NCI-H187 treated with DMSO at 0.1 percent for 48 hours (cell line): Measurements from ENCODE around the gene TLE3.

Experiments used
- DNase-seq: peaks from one replicate; lab custom pipeline; 2025; lab: John Stamatoyannopoulos, UW

Gene TLE3

DNA sequence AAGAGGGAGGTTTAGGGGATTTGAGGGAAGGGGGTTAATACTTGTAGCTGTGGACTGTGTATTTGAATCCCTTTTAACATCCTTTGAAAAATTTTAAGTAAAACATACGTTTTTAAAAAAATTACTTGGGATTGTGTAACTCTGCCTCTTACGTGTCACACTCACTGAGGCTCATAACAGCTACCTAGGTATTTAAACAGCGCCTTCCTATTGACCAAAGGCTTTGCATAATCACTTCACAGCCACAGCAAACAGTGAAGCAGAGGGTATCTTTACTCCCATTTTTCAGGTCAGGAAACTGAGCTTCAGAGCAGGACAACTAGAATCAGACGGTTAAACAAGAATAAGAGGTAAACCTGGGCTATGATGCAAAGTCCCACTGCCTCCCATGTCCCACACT, 95.9 kb downstream of the TLE3 start:
- DNase-seq = no peak

DNA sequence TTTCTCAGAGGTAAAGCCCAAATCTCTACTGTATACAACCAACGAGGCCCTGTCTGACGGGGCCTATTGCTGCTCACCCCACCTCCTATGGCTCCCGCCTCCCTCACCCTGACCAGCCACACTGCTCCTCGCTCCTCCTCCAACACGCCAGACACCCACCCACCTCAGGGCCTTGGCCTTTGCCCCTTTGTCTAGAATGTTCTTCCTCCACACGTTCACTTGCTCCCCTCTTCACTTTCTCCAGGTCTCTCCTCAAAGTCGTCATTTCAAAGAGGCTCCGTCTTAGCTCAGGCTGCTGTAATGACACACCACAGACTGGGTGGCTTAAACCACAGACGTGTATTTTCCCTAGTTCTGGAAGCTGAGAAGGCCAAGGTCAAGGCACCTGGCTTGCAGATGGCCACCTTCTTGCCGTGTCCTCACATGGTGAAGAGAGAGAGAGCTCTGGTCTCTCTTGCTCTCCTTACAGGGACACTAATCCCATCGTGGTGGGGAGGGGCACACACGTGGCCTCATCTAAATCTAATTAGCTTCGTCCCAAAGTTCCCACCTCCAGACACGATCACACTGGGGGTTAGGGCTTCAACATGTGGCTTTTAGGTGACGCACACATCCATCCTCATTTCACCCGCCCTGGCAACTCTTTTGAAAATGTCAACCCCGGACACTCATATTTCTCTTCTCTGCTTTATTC, 98.2 kb downstream of the TLE3 start:
- DNase-seq = no peak

DNA sequence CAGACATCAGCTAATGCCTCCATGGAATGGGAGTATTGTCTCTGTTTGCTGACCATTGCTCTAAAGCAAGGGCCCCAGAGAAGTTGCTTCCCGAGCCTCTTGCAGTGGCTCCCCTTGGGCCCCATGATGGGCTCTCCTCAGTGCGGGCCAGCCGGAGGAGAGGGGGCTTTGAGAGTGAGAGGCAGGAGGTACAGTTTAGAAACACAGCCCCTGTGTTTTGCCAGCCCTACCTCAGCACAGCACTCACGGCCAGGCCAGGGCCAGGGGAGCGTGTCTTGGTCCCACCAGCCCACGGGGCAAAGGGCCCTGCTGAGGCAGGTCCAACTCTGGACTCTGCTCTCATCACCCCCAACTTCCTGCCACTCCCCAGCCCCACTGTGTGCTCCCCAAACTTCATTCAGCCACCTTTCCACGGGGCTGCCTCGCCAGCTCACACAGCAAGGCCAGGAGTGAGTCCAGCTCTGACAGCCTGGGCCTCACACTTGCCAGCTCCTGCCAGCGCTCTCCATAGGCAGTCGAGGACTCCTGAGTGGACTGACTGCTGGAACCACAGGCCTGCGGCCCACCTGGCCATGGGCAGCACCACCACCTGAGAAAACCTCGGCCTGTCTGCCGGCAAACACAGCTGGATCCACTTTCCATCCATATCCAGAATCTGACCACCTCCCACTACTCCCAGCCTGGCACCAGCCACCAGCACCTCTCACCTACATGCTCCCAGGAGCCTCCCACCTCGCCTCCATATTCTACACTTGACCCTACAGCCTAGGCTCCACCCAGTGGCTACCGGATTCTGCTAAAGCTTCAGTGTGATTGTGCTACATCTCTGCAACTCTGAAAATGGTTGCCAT, 99.0 kb downstream of the TLE3 start:
- no peak for DNase-seq

DNA sequence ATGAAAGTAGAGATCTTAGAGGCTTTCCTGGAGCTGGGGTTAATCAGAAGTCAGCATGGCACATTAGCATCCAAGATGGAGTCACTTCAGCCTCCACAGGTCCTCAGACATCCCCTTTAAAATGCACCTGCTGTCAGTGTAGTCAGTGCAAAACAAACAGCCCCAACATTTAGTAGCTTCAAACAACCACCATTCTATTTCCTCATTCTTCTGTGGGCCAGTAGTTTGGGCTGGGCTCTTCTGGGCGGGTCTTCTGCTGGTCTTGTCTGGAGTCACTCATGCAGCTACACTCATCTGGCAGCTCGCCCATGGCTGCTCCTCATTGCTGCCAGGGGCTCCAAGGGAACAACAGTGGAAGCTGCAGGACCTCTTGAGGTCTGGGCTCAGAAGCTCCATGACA, 99.9 kb downstream of the TLE3 start:
- peak; percentile 26 for DNase-seq
